Adipocyte (in vitro differentiated cells): ENCODE data around the gene EED.
"Not testable (repeated sequence)": the region's sequence is repeated elsewhere in the genome, so short reads cannot be mapped to it uniquely, and the experiment has no call there.

Experiments
- DNase-seq: peaks from one replicate; pipeline ENCODE4 v3.0.0-alpha.2; 2015; ENCODE audit warnings: low read depth
- H3K27me3 ChIP-seq: replicated peaks from 2 replicates; pipeline ENCODE4 v1.7.0; 2013; ENCODE audit warnings: mild to moderate bottlenecking, low read length, moderate library complexity; ENCODE audit not compliant: control insufficient read depth, insufficient read depth
- H3K36me3 ChIP-seq: 2 replicates; pipeline ENCODE4 v1.7.0; 2013; ENCODE audit warnings: low read length, mild to moderate bottlenecking, moderate library complexity; ENCODE audit not compliant: control insufficient read depth, insufficient read depth, severe bottlenecking
- H3K4me1 ChIP-seq: 2 replicates; pipeline ENCODE4 v1.7.0; 2013; ENCODE audit warnings: mild to moderate bottlenecking, low read length, moderate library complexity; ENCODE audit not compliant: control insufficient read depth, insufficient read depth
- H3K4me3 ChIP-seq: 2 replicates; pipeline ENCODE4 v1.7.0; 2013; ENCODE audit warnings: mild to moderate bottlenecking, low read length, moderate library complexity
- H3K9ac ChIP-seq: 2 replicates; pipeline ENCODE4 v1.7.0; 2013; ENCODE audit warnings: mild to moderate bottlenecking, low read length, moderate library complexity
- H3K9me3 ChIP-seq: 2 replicates; pipeline ENCODE4 v1.7.0; 2013; ENCODE audit warnings: mild to moderate bottlenecking, low read length, moderate library complexity; ENCODE audit not compliant: control insufficient read depth

Gene EED

DNA sequence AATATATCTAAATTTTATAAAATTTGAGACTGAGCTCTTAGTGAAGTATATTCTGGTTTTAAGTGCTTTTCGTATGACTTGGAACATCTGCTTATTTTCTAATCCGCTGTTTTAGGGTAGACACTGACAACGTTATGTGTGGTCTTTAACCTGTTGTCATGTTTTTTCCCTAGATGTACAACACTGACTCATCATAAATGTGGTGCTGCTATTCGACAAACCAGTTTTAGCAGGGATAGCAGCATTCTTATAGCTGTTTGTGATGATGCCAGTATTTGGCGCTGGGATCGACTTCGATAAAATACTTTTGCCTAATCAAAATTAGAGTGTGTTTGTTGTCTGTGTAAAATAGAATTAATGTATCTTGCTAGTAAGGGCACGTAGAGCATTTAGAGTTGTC, 33.7 kb downstream of the EED start:
- Histone ChIP-seq H3K9ac (no peak overlapping the region), H3K36me3 (peaks cover 43% of the 10 kb centered on the region), H3K27me3 (no peaks in the 10 kb centered on the region), H3K4me3 (no peak overlapping the region), H3K4me1 (peaks cover 15% of the 10 kb centered on the region), H3K9me3 (no peaks in the 10 kb centered on the region)
- DNase-seq, result no peak

DNA sequence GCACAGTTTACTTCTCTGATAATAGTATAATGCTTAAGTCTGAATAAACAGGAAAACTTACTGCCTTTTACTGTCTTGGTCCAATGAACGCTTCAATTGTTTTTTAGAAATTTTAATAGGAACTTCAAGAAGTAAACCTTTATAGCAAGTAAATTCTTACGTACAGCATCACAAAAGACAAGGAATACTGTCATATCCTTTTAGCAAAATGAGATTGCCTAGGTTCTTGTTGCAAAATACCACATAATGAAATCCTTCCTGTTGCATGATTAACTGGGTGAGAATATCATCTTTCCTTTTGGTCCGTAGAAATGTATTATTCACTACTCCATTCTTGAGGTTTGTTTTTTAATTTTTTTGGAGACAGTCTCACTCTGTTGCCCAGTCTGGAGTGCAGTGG, 35.2 kb downstream of the EED start:
- H3K4me3 ChIP-seq, result no peak overlapping the region
- H3K9ac ChIP-seq, result no peak overlapping the region
- no peaks in the 10 kb centered on the region for H3K27me3 ChIP-seq
- no peak for DNase-seq
- H3K4me1 ChIP-seq, result peaks cover 15% of the 10 kb centered on the region
- H3K36me3 ChIP-seq, result peaks cover 44% of the 10 kb centered on the region
- no peaks in the 10 kb centered on the region for H3K9me3 ChIP-seq

DNA sequence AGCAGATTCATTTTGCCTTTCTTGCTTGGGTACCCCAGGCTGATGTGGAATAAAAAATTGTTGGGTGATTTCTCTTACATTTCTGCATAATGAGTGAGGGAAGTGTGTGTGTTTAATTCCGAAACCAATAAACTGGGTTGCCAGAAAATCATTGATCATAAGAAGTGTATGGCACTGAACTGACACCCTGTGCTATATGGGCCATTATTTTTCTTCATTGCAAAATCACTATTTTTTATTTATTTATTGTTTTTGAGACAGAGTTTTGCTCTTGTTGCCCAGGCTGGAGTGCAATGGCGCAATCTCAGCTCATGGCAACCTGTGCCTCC, 42.9 kb downstream of the EED start:
- Histone ChIP-seq H3K27me3 (no peaks in the 10 kb centered on the region), H3K36me3 (peaks cover 7% of the 10 kb centered on the region), H3K9me3 (no peaks in the 10 kb centered on the region), H3K4me3 (no peak overlapping the region), H3K9ac (no peak overlapping the region), H3K4me1 (peaks cover 10% of the 10 kb centered on the region)
- DNase-seq, result no peak

DNA sequence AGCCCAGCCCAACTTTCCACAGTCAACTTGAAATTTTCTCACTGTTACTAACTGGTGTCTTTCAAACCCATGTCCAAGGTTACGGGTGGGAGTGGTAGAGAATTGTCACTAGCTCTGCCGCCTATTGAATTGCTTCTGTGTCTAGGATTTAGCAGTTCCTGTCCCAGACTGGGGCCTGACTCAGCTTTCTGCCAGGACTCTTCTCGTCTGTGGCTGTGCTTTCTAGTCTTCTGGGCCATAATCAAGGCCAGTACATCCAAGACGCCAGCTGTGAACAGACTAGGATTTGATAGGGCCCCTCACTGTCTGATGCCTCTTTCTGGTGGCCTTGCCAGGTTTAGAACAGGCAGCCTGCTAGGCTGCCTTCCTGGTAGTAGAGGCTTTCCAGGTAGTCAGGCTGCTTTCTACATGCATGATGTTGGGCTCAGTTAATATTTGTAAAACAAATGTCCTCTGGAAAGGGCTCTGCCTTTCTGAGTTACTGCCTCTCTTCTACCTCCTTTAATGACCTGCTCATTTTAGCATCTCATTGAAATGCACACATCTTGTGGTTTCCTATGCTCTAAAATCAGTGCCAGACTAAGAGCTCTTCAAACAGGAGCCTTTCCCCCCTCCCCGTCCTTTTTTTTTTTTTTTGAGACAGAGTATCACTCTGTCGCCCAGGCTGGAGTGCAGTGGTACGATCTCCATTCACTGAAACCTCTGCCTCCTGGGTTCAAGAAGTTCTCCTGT, 44.4 kb downstream of the EED start:
- DNase-seq, result no peak
- Histone ChIP-seq H3K36me3 (peaks cover 6% of the 10 kb centered on the region), H3K9me3 (no peaks in the 10 kb centered on the region), H3K4me1 (peaks cover 10% of the 10 kb centered on the region), H3K4me3 (no peak overlapping the region), H3K27me3 (no peaks in the 10 kb centered on the region), H3K9ac (no peak overlapping the region)

DNA sequence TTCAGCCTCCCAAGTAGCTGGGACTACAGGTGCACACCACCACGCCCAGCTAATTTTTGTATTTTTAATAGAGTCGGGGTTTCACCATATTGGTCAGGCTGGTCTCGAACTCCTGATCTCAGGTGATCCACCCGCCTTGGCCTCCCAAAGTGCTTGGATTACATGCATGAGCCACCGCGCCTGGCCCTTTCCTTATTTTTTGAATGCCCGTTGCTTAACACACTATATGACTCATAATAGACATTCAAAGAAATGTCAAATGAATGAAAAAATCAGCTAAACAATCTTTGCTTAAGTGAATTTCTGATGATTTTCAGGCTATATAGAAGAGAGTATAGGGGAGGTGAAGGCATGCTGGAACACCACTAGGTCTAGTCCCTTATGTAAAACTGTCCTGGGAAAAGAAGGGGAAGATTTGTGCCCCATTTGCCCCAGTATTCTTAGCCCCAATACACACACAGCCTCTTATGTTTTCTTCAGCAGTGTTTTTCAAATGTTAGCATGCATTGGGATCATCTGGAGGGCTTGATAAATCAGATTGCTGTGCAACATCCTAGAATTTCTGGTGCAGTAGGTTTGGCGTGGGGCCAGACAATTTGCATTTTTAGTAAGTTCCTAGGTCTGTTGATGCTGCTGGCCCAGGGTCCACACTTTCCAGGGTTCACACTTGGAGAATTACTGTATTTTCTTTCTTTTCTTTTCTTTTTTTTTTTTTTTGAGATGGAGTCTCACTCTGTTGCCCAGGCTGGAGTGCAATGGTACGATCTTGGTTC, 45.1 kb downstream of the EED start:
- peak; percentile 25 for DNase-seq
- not testable (repeated sequence) for H3K27me3 ChIP-seq, H3K36me3 ChIP-seq, H3K4me1 ChIP-seq, H3K9ac ChIP-seq, H3K9me3 ChIP-seq, H3K4me3 ChIP-seq

DNA sequence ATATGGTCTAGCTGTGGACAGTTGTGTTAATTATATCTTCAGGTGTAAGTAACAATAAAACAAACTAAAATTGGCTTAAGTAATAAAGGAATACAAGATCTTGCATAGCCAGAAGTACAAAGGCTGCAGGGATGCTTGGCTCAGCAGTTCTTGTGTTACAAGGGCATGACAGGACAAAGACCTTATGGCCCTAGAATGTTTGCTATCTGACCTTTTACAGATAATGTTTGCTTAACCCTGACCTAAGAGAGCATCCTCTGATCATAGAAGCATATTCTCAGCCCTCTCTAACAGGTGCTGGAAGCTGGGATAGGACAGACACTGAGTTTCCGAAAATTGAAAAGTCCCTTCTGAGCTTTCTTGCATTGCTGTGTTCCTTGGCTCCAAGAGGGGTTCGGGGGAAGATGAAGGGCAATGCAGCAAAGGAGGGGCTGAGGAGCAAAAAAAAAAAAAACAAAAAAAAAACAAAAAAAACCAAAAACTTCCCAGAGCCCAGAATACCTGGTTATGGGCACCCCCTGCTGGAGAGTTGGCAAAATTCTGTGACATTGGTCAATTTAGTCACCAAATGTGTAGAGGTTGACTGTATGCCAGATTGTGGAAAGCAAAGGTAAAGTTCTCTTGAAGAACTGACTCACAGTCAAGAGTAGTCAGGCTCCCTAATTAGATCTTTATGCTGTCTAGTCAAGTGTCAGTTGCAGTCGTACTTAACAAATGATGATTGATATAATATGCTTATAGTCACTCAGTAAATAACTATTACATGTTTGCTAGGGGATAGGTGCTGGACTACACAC, 47.1 kb downstream of the EED start:
- Histone ChIP-seq H3K9ac (no peak overlapping the region), H3K4me1 (peaks cover 10% of the 10 kb centered on the region), H3K4me3 (no peak overlapping the region), H3K36me3 (no peaks in the 10 kb centered on the region), H3K27me3 (no peaks in the 10 kb centered on the region), H3K9me3 (no peaks in the 10 kb centered on the region)
- DNase-seq, result peak; percentile 86

DNA sequence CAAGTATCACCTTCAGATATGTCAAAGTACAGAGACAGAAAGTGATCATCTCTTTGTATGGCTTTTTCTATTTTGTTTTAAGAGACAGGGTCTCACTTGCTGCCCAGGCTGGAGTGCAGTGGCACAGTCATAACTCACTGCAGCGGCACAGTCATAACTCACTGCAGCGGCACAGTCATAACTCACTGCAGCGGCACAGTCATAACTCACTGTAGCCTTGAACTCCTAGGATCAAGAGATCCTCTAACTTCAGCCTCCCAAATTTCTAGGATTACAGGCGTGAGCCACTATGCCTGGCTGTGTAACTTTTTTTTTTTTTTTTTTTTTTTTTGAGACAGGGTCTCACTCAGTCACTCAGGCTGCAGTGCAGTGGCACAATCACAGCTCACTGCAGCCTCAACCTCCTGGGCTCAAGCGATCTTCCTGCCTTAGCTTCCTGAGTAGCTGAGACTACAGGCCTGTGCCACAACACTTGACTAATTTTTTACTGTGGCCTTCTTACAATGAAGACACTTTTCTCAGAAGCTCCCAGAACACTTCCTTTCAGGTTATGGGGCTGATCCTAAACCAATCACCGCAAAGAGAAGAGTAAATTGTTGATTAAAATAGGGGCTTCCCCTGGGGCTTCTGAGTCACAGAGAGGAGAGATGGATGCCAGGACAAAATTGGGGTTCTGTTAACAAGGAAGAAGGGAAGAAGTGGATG, 48.5 kb downstream of the EED start:
- Histone ChIP-seq H3K9ac (no peak overlapping the region), H3K36me3 (no peaks in the 10 kb centered on the region), H3K9me3 (no peaks in the 10 kb centered on the region), H3K27me3 (no peaks in the 10 kb centered on the region), H3K4me1 (peaks cover 4% of the 10 kb centered on the region), H3K4me3 (no peak overlapping the region)
- DNase-seq, result no peak

DNA sequence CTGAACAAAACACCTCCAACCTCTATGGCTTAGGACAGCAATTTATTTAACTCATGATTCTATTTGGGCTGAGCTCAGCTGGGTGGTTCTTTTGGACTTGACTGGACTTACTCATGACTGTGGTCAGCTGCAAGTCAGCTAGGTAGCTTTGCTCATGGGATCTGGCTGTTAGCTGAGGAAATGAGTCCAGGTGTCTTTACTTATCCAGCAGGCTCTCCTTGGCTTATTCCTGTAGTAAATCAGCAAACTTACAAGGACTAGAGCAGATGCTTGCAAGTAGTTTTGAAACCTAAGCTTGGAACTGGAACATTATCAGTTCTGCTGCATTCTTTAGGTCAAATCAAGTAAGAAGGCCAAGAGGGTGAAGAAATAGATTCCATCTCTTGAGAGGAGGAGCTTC, 49.5 kb downstream of the EED start:
- Histone ChIP-seq H3K9me3 (no peaks in the 10 kb centered on the region), H3K4me3 (no peak overlapping the region), H3K27me3 (no peaks in the 10 kb centered on the region), H3K36me3 (no peaks in the 10 kb centered on the region), H3K9ac (no peak overlapping the region), H3K4me1 (peaks cover 4% of the 10 kb centered on the region)
- DNase-seq, result no peak

DNA sequence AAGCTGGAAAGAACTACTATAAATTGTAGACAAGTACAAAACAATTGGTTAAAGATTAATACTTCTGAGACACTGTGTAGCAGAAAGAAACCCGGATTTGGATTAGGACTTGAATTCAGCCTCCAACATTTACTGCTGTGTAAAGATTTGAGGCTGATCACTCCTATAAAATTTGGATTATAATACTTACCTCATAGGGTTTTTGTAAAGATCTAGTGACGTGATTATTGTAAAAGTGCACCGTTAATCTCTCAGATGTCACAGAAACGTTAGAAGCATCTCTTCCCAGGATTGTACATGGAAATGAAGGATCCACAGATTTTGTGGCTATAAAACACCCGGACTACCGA, 57.2 kb downstream of the EED start:
- Histone ChIP-seq H3K27me3 (no peaks in the 10 kb centered on the region), H3K9ac (no peak overlapping the region), H3K9me3 (no peaks in the 10 kb centered on the region), H3K4me1 (peaks cover 16% of the 10 kb centered on the region), H3K4me3 (peak overlapping the region; percentile 94), H3K36me3 (no peaks in the 10 kb centered on the region)
- DNase-seq, result no peak

DNA sequence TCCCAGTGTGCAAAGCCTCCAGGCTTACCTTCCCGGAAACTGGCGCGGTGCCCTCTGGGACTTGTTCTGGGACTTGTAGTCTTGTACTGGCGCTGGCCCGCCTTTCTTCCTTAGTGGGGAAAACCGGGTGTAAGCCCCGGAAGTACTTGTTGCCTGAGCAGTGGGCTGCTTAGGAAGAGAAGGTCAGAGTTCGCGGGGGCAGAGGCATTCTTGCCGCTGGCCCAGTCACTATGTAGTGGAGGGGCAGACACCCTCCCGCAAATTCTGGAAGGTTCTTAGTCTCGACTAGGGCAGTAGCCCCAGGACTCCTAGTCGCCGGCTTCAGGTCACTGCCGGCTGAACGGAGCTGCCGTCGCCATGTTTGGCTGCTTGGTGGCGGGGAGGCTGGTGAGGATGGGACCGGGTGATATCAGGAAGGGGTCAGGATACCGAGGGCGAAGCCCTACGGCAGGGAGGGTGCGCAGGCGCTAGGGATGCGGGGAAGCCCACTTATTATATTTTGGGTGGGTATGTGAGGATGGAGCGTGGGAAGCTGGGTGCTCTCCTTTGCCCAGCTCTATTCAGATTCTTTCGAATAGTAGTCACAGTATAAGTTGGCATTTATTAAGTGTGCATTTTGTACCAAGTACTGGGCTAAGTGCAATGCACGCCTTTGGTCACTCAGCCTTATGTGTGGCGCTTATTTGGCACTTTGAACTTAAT, 57.7 kb downstream of the EED start, which contains the start of gene HIKESHI:
HIKESHI (plus strand) TSS at position 149 of the 702 bp plus-strand sequence; CDS start at position 358, 209 bp downstream.
- H3K4me3 ChIP-seq, result peak within 1 kb of the TSS; percentile 94
- H3K9ac ChIP-seq, result peak within 1 kb of the TSS; percentile 94
- DNase-seq, result peak; percentile 98
- peaks cover 16% of the 10 kb centered on the region for H3K4me1 ChIP-seq
- no peaks in the 10 kb centered on the region for H3K9me3 ChIP-seq
- H3K36me3 ChIP-seq, result no peaks in the 10 kb centered on the region
- H3K27me3 ChIP-seq, result no peaks in the 10 kb centered on the region
